Activated CD4-positive, alpha-beta T cell treated with anti-CD3 and anti-CD28 coated beads, Interleukin-2, amount 50 U/mL, for 24 hours (primary cell): ENCODE results near the gene TGFBR3L.

Source experiments
- DNase-seq, 2 donors: peaks; one replicate each; pipeline ENCODE4 v3.0.0-alpha.2; 2020; ENCODE audit warnings: low read depth in 1 of 2, low spot score in 1 of 2

The TGFBR3L gene

GRCh38 chr19:7914598-7915045, at the start of gene TGFBR3L:
TSS of gene TGFBR3L (plus strand) at chr19:7914830.
- no peak for DNase-seq

GRCh38 chr19:7865262-7865911, 49.2 kb upstream of the TGFBR3L start:
- no peak for DNase-seq

GRCh38 chr19:7866399-7867091, 48.1 kb upstream of the TGFBR3L start:
- DNase-seq: no peak

GRCh38 chr19:7867092-7867844, 47.4 kb upstream of the TGFBR3L start:
- DNase-seq: no peak

- no peak for DNase-seq
Observed at GRCh38 chr19:7868326-7868670, 46.3 kb upstream of the TGFBR3L start.

GRCh38 chr19:7868671-7869452, 45.8 kb upstream of the TGFBR3L start:
- peak; percentile 63 to 71 for DNase-seq

GRCh38 chr19:7869453-7869909, 45.1 kb upstream of the TGFBR3L start:
- DNase-seq: peak; percentile 67 to 77

- peak in 1 of 2 donors; percentile 30 for DNase-seq
Observed at GRCh38 chr19:7869910-7870511, 44.6 kb upstream of the TGFBR3L start.

GRCh38 chr19:7870571-7871436, 43.8 kb upstream of the TGFBR3L start:
- no peak for DNase-seq

GRCh38 chr19:7871437-7872305, 43.0 kb upstream of the TGFBR3L start:
- peak; percentile 59 to 70 for DNase-seq

- DNase-seq: no peak
Observed at GRCh38 chr19:7872306-7873204, 42.1 kb upstream of the TGFBR3L start.

- DNase-seq: no peak
Observed at GRCh38 chr19:7873304-7874075, 41.1 kb upstream of the TGFBR3L start.

- no peak for DNase-seq
Observed at GRCh38 chr19:7874076-7874896, 40.3 kb upstream of the TGFBR3L start, which contains the start of gene PRR36. TSS of gene PRR36 (minus strand) at chr19:7874390. CDS start at chr19:7873689, 701 bp downstream.

- DNase-seq: no peak
Observed at GRCh38 chr19:7874897-7875273, 39.7 kb upstream of the TGFBR3L start.

- no peak for DNase-seq
Observed at GRCh38 chr19:7877249-7877836, 37.3 kb upstream of the TGFBR3L start.
